Mesothelial cell of epicardium (in vitro differentiated cells): ENCODE results near the gene HGF. TPM values are rescaled to one million over a fixed set of nuclear protein-coding genes. Genes with fewer than 3 reads are reported as not detected.

Experiments
- DNase-seq, 2 experiments: peaks; one replicate each; pipeline ENCODE4 v3.0.0; 2021; ENCODE audit warnings: low spot score in 2 of 2; ENCODE audit not compliant: unreplicated experiment in 2 of 2
- H3K27ac Mint-ChIP-seq: 2 replicates; pipeline ENCODE4 v1.8.0; 2021; ENCODE audit warnings: mixed read lengths
- H3K27me3 Mint-ChIP-seq: 2 replicates; pipeline ENCODE4 v1.8.0; 2021; ENCODE audit warnings: low read depth, mixed read lengths
- H3K36me3 Mint-ChIP-seq: 2 replicates; pipeline ENCODE4 v1.8.0; 2021; ENCODE audit warnings: mixed read lengths
- H3K4me1 Mint-ChIP-seq: 2 replicates; pipeline ENCODE4 v1.8.0; 2021; ENCODE audit warnings: mixed read lengths
- H3K4me3 Mint-ChIP-seq: 2 replicates; pipeline ENCODE4 v1.8.0; 2021; ENCODE audit warnings: mild to moderate bottlenecking, moderate library complexity, mixed read lengths
- H3K9me3 Mint-ChIP-seq: 2 replicates; pipeline ENCODE4 v1.8.0; 2021; ENCODE audit warnings: mixed read lengths
- total RNA-seq: library from RNA; stranded (reverse); gene quantifications from 3 replicates; pipeline ENCODE4 v1.2.1, GENCODE V29; 2021
- TF ChIP-seq, protein P1 (sequence below): fragments of 200-600 bp; sonication (generic); IDR thresholded peaks from one replicate; pipeline ENCODE4 v1.5.0; 2021; ENCODE audit warnings: antibody characterized with exemption; ENCODE audit not compliant: unreplicated experiment

HGF gene
- total RNA-seq, 1 donor from 2014 or later: 15.1 TPM

DNA sequence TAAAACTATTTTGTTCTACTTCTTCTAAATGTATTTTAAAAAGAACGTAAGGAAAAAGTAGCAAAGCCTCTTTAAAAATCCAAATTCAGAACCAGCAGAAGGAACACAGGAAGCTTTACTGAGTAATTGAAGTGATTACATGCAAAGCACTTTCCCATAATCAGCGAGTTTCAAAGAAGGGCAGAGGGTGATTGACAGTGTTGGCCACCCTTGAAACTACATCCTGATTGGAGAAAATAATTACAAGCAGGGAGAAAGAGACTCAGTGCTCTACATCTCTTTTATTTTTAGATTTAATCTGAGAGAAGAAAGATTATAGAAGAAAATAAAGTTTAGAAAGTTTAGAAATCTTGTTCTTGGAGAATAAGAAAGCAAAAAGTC, 20.3 kb upstream of the HGF start:
- Mint-ChIP-seq H3K27me3 (no peaks in the 10 kb centered on the region), H3K27ac (no peak overlapping the region), H3K9me3 (no peaks in the 10 kb centered on the region), H3K4me3 (no peak overlapping the region), H3K36me3 (no peaks in the 10 kb centered on the region), H3K4me1 (peaks cover 14% of the 10 kb centered on the region)
- DNase-seq: no peak
- TF ChIP-seq, protein P1, sequence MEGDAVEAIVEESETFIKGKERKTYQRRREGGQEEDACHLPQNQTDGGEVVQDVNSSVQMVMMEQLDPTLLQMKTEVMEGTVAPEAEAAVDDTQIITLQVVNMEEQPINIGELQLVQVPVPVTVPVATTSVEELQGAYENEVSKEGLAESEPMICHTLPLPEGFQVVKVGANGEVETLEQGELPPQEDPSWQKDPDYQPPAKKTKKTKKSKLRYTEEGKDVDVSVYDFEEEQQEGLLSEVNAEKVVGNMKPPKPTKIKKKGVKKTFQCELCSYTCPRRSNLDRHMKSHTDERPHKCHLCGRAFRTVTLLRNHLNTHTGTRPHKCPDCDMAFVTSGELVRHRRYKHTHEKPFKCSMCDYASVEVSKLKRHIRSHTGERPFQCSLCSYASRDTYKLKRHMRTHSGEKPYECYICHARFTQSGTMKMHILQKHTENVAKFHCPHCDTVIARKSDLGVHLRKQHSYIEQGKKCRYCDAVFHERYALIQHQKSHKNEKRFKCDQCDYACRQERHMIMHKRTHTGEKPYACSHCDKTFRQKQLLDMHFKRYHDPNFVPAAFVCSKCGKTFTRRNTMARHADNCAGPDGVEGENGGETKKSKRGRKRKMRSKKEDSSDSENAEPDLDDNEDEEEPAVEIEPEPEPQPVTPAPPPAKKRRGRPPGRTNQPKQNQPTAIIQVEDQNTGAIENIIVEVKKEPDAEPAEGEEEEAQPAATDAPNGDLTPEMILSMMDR: no peak

DNA sequence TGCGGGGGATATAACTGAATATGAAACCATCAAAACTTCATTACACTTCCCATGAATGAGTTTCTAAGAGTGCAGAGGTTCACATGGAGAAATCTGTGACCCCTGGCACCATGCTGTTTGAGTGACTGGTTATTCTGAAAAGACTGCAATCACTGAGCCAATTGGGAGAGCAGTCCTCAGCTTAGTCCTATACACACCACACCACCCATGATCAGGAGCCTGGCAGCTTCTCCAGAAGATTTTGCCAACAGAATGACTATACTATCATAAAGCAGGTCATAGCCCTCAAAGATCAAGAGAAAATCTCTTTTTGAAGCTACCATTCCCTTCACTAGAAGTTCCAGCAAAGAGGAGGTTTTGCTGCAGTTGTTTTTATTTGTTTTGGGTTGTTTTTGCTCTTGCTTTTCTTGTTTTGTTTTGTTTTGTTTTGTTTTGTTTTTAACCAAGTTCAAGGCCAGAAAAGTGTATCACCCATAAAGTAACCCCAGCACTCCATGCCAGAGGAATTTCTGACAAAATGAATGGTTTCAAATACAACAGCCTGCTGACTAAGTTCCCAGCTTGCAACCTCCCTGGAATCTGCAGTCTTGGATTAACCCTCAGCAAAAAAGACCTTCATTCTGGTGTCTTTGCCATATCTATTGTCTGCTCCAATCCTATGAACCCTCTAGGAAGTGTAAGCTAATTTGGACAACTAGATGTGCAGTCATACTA, 19.7 kb upstream of the HGF start:
- H3K4me1 Mint-ChIP-seq: peaks cover 11% of the 10 kb centered on the region
- no peaks in the 10 kb centered on the region for H3K36me3 Mint-ChIP-seq
- no peaks in the 10 kb centered on the region for H3K27me3 Mint-ChIP-seq
- H3K9me3 Mint-ChIP-seq: no peaks in the 10 kb centered on the region
- TF ChIP-seq, protein P1: no peak
- peak overlapping the region; percentile 6 for H3K27ac Mint-ChIP-seq
- H3K4me3 Mint-ChIP-seq: no peak overlapping the region
- no peak for DNase-seq

DNA sequence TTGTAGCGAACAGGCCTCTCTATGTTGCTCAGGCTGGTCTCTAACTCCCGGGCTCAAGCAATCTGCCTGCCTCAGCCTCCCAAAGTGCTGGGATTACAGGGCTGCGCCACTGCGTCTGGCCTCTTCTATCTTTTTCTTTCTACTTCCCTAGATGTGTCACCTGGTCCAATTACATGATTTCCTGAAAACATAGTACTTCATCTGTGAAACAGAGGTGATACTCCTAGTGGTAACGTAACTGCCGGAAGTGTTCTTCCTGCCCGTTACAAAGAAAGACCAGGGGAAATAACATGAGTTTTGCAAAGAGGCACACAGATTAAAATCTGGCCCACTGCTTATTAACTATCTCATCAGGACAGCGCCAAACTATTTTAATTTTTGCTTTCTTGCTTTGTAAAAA, 18.4 kb upstream of the HGF start:
- H3K36me3 Mint-ChIP-seq: no peaks in the 10 kb centered on the region
- no peaks in the 10 kb centered on the region for H3K27me3 Mint-ChIP-seq
- peaks cover 11% of the 10 kb centered on the region for H3K4me1 Mint-ChIP-seq
- H3K9me3 Mint-ChIP-seq: no peaks in the 10 kb centered on the region
- TF ChIP-seq, protein P1: no peak
- H3K27ac Mint-ChIP-seq: no peak overlapping the region
- no peak overlapping the region for H3K4me3 Mint-ChIP-seq
- no peak for DNase-seq

DNA sequence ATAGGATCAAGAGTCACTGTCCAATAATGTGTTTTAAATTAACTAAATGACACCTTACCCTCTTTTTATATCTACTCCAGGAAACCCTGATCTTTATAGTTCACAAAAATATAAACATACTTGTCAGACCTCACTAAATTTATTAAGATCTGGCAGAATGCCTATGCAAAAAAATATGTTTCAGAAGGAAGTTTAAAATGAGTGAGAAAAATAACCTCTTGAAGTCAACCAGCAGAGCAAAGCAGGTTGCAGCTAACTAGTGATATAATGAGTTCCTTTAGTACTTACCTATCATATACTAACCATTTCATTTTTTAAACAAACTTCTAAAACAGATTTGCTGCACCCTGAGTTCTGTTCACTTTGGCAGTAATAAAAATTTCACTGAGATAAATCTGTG, 14.0 kb upstream of the HGF start:
- TF ChIP-seq, protein P1: no peak
- Mint-ChIP-seq H3K27ac (no peak overlapping the region), H3K9me3 (no peaks in the 10 kb centered on the region), H3K4me1 (peaks cover 23% of the 10 kb centered on the region), H3K36me3 (no peaks in the 10 kb centered on the region), H3K27me3 (no peaks in the 10 kb centered on the region), H3K4me3 (no peak overlapping the region)
- no peak for DNase-seq

DNA sequence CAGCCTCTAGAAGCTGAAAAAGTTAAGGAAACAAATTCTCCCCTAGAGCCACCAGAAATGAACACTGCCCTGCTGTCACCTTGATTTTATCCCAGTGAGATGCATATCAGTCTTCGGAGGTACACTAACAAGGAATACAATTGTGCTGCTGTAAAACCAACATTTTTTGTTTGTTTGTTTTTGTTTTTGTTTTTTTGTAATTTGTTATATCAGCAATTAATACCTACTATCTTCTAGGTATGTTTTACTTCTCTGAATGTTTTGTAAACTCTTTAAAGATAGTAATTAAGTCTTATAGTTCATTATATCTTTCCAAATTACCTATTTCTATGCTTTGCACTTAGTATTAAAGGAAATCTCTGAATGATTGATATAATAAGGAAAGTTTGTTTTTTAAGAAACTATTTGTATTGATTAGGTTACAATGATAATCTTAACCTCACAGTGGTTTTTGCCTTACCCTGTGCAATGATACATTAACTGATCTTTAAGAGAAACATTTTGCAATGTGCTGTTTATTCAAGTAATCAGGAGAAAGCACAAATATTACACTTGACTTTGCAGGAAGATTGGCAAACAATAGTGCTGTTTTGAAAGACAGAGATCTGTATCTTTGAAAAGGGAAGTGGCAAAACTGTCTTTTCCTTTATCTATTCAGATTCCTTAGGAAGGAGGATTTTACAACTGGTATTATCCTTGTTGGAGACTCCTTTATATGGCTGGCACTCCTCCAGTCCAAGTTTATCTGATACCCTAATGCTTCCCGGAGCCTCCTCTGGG, 11.3 kb upstream of the HGF start:
- Mint-ChIP-seq H3K4me1 (peaks cover 26% of the 10 kb centered on the region), H3K4me3 (no peak overlapping the region), H3K36me3 (no peaks in the 10 kb centered on the region), H3K9me3 (no peaks in the 10 kb centered on the region), H3K27me3 (no peaks in the 10 kb centered on the region), H3K27ac (no peak overlapping the region)
- no peak for DNase-seq
- TF ChIP-seq, protein P1: no peak
